ENCODE data around the gene GLI3. TPM values are rescaled to one million over a fixed set of nuclear protein-coding genes. Genes with fewer than 3 reads are reported as not detected.

Gene GLI3
- total RNA-seq, 1 donor from 2014 or later = 27.7 TPM

GRCh38 chr7:41981046-41982040 lies 255.7 kb downstream of the GLI3 start:
- H3K4me3 Mint-ChIP-seq (ENCODE audit: unreplicated experiment) = no peak overlapping the region
- H3K27ac Mint-ChIP-seq (ENCODE audit: unreplicated experiment) = no peak overlapping the region
- H3K27ac ChIP-seq (ENCODE audit: low read depth, low read length) = no peak overlapping the region
- peaks cover 12% of the 10 kb centered on the region for H3K4me1 ChIP-seq (ENCODE audit: insufficient read depth, low read length)
- no peaks in the 10 kb centered on the region for H3K9me3 Mint-ChIP-seq (ENCODE audit: unreplicated experiment)
- no peak overlapping the region for H2AFZ ChIP-seq (ENCODE audit: low read depth, low read length)
- FAIRE-seq (no peak), DNase-seq (ENCODE audit: low read depth) (no peak)
- H4K20me1 ChIP-seq (ENCODE audit: insufficient read depth, low read length) = no peaks in the 10 kb centered on the region
- H3K4me1 Mint-ChIP-seq (ENCODE audit: low read depth, unreplicated experiment) = peaks cover 9% of the 10 kb centered on the region
- no peak overlapping the region for H3K4me3 ChIP-seq (ENCODE audit: insufficient read depth, low read depth, low read length)
- no peaks in the 10 kb centered on the region for H3K9me3 ChIP-seq (ENCODE audit: insufficient read depth, low read depth, low read length)
- H3K36me3 ChIP-seq (ENCODE audit: insufficient read depth, low read length) = peaks cover 1% of the 10 kb centered on the region
- H3K36me3 Mint-ChIP-seq (ENCODE audit: low read depth, unreplicated experiment) = no peaks in the 10 kb centered on the region
- TF ChIP-seq CTCF (IDR thresholded peaks at IDR 0.05; ENCODE audit: insufficient read depth, low read depth, low read length) (no peak), EZH2 (IDR thresholded peaks at IDR 0.05; ENCODE audit: insufficient read depth, low read length) (no peak)
- no peak overlapping the region for H3K4me2 ChIP-seq (ENCODE audit: low read length)
- H3K79me2 ChIP-seq (ENCODE audit: insufficient read depth, low read length) = no peaks in the 10 kb centered on the region
- no peak overlapping the region for H3K9ac ChIP-seq (ENCODE audit: low read length)
- no peaks in the 10 kb centered on the region for H3K27me3 ChIP-seq (ENCODE audit: insufficient read depth, low read length)
- no peaks in the 10 kb centered on the region for H3K27me3 Mint-ChIP-seq (ENCODE audit: low read depth, unreplicated experiment)

DNA sequence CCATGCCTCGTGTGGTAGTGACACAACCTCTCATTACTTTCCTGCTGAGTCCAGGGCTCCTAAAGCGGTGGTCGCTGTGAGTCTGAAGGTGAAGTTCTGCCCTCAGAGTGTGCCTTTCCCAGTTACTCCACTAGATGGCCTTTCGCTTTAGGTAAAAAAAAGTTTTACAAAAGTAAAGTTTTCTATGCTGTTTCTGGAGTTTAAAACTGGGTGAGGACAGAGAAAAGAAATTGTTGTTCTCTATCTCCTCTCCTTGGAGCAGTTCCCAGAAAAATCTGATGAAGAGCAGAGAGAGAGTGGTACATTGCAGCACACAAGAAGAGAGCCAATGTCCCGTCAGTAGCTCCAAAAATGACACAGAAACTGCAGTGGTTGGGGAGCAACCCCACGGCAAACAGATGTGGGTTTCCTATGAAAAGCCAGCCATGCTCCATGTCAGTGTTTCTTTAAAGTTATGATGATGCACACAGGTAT lies 257.1 kb downstream of the GLI3 start:
- peaks cover 9% of the 10 kb centered on the region for H3K4me1 ChIP-seq (ENCODE audit: insufficient read depth, low read length)
- H3K4me2 ChIP-seq (ENCODE audit: low read length) = peak overlapping the region; percentile 4
- Mint-ChIP-seq H3K27ac (ENCODE audit: unreplicated experiment) (no peak overlapping the region), H3K9me3 (ENCODE audit: unreplicated experiment) (no peaks in the 10 kb centered on the region), H3K27me3 (ENCODE audit: low read depth, unreplicated experiment) (no peaks in the 10 kb centered on the region), H3K4me1 (ENCODE audit: low read depth, unreplicated experiment) (peaks cover 7% of the 10 kb centered on the region), H3K4me3 (ENCODE audit: unreplicated experiment) (no peak overlapping the region), H3K36me3 (ENCODE audit: low read depth, unreplicated experiment) (no peaks in the 10 kb centered on the region)
- H3K27ac ChIP-seq (ENCODE audit: low read depth, low read length) = no peak overlapping the region
- no peaks in the 10 kb centered on the region for H3K79me2 ChIP-seq (ENCODE audit: insufficient read depth, low read length)
- no peak overlapping the region for H3K4me3 ChIP-seq (ENCODE audit: insufficient read depth, low read depth, low read length)
- FAIRE-seq (no peak), DNase-seq (ENCODE audit: low read depth) (no peak)
- H2AFZ ChIP-seq (ENCODE audit: low read depth, low read length) = no peak overlapping the region
- no peak overlapping the region for H3K9ac ChIP-seq (ENCODE audit: low read length)
- peak; percentile 92 for TF ChIP-seq CTCF (IDR thresholded peaks at IDR 0.05; ENCODE audit: insufficient read depth, low read depth, low read length)
- TF ChIP-seq EZH2 (IDR thresholded peaks at IDR 0.05; ENCODE audit: insufficient read depth, low read length) = no peak
- H3K27me3 ChIP-seq (ENCODE audit: insufficient read depth, low read length) = no peaks in the 10 kb centered on the region
- H4K20me1 ChIP-seq (ENCODE audit: insufficient read depth, low read length) = no peaks in the 10 kb centered on the region
- H3K9me3 ChIP-seq (ENCODE audit: insufficient read depth, low read depth, low read length) = no peaks in the 10 kb centered on the region
- peaks cover 3% of the 10 kb centered on the region for H3K36me3 ChIP-seq (ENCODE audit: insufficient read depth, low read length)
